Measurements from ENCODE around the gene PLEKHG7. TPM values are rescaled to one million over a fixed set of nuclear protein-coding genes. Genes with fewer than 3 reads are reported as not detected.

The PLEKHG7 gene
- total and polyA plus RNA-seq, 4 donors = 0.08 to 0.28 (median 0.13) TPM

DNA sequence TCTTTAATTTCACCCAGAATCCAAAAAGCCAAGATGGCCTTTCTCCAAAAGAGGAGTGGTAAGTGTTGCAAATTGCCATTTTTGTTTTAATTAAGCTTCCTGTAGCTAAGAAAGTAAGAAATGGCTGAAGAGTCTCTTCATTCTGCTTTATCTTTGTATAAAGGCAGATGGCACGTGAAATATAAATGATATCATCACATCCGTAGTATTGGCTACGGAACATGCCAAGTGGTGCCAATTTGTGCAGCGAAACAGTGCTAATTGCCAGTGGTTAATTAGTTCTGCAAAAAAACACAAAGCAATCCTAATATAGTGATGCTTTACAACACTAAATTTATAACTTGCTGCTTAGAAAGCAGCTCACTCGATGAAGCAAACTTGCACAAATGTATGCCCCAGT is 29.4 kb downstream of the PLEKHG7 start:
- H3K4me3 ChIP-seq (ENCODE audit: low read depth in 1 of 3, low read length in 3 of 3) = no peak overlapping the region
- no peak overlapping the region for H3K9ac ChIP-seq (ENCODE audit: low read depth in 1 of 2, low read length in 2 of 2)
- 90% methylated on average over 5 of the region's 5 CpGs for WGBS
- no peaks in the 10 kb centered on the region for H3K9me3 ChIP-seq (ENCODE audit: control insufficient read depth in 4 of 4, low read length in 3 of 4)
- no peak overlapping the region for H3K27ac ChIP-seq (ENCODE audit: low read depth in 1 of 2, low read length in 2 of 2)
- DNase-seq (ENCODE audit: low spot score) = no peak
- no peaks in the 10 kb centered on the region for H3K4me1 ChIP-seq (ENCODE audit: control insufficient read depth in 4 of 4, insufficient read depth in 4 of 4, low read length in 3 of 4)
- H3K36me3 ChIP-seq (ENCODE audit: control insufficient read depth in 4 of 4, insufficient read depth in 3 of 4, low read depth in 1 of 4, low read length in 3 of 4) = no peaks in the 10 kb centered on the region
- TF ChIP-seq SP1 (IDR thresholded peaks at IDR 0.05) (no peak), YY1 (IDR thresholded peaks at IDR 0.05) (no peak), JUND (IDR thresholded peaks at IDR 0.05) (no peak), RXRA (IDR thresholded peaks at IDR 0.05) (no peak), GABPA (IDR thresholded peaks at IDR 0.05 in 1 of 2, conservative IDR thresholded peaks at IDR 0.05 in 1 of 2) (no peak), NR2F2 (IDR thresholded peaks at IDR 0.05) (no peak), HNF4G (IDR thresholded peaks at IDR 0.05) (no peak), FOXA2 (IDR thresholded peaks at IDR 0.05) (no peak), EGR1 (IDR thresholded peaks at IDR 0.05; ENCODE audit: low read depth in 2 of 2) (no peak)
- TF ChIP-seq, protein P1, sequence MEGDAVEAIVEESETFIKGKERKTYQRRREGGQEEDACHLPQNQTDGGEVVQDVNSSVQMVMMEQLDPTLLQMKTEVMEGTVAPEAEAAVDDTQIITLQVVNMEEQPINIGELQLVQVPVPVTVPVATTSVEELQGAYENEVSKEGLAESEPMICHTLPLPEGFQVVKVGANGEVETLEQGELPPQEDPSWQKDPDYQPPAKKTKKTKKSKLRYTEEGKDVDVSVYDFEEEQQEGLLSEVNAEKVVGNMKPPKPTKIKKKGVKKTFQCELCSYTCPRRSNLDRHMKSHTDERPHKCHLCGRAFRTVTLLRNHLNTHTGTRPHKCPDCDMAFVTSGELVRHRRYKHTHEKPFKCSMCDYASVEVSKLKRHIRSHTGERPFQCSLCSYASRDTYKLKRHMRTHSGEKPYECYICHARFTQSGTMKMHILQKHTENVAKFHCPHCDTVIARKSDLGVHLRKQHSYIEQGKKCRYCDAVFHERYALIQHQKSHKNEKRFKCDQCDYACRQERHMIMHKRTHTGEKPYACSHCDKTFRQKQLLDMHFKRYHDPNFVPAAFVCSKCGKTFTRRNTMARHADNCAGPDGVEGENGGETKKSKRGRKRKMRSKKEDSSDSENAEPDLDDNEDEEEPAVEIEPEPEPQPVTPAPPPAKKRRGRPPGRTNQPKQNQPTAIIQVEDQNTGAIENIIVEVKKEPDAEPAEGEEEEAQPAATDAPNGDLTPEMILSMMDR (IDR thresholded peaks at IDR 0.05; ENCODE audit: low read depth, low read length, missing input control) = no peak
- TF ChIP-seq, protein P2, sequence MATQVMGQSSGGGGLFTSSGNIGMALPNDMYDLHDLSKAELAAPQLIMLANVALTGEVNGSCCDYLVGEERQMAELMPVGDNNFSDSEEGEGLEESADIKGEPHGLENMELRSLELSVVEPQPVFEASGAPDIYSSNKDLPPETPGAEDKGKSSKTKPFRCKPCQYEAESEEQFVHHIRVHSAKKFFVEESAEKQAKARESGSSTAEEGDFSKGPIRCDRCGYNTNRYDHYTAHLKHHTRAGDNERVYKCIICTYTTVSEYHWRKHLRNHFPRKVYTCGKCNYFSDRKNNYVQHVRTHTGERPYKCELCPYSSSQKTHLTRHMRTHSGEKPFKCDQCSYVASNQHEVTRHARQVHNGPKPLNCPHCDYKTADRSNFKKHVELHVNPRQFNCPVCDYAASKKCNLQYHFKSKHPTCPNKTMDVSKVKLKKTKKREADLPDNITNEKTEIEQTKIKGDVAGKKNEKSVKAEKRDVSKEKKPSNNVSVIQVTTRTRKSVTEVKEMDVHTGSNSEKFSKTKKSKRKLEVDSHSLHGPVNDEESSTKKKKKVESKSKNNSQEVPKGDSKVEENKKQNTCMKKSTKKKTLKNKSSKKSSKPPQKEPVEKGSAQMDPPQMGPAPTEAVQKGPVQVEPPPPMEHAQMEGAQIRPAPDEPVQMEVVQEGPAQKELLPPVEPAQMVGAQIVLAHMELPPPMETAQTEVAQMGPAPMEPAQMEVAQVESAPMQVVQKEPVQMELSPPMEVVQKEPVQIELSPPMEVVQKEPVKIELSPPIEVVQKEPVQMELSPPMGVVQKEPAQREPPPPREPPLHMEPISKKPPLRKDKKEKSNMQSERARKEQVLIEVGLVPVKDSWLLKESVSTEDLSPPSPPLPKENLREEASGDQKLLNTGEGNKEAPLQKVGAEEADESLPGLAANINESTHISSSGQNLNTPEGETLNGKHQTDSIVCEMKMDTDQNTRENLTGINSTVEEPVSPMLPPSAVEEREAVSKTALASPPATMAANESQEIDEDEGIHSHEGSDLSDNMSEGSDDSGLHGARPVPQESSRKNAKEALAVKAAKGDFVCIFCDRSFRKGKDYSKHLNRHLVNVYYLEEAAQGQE (IDR thresholded peaks at IDR 0.05) = no peak
- H3K27me3 ChIP-seq (ENCODE audit: control insufficient read depth in 4 of 4, insufficient read depth in 4 of 4, low read length in 3 of 4) = no peaks in the 10 kb centered on the region

DNA sequence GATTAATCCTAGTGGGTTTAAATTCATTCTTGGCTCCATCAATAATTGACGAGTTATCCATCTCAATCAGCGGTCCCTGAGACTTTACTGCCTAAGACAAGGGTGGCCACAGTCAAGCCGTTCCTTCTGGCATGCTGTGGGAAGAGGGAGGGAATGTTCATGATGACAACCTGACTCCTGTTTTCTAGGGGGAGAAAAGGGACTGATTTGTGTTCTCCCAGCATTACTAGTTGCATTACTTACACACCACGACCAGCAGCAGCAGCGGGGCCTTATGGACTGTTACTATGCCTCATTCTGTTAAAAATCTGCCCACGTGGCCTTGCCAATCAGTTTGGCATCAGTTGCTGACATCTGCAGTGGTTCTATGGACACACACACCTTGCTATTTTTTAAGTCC is 29.9 kb downstream of the PLEKHG7 start:
- H3K4me1 ChIP-seq (ENCODE audit: control insufficient read depth in 4 of 4, insufficient read depth in 4 of 4, low read length in 3 of 4) = no peaks in the 10 kb centered on the region
- H3K27me3 ChIP-seq (ENCODE audit: control insufficient read depth in 4 of 4, insufficient read depth in 4 of 4, low read length in 3 of 4) = no peaks in the 10 kb centered on the region
- no peak overlapping the region for H3K4me3 ChIP-seq (ENCODE audit: low read depth in 1 of 3, low read length in 3 of 3)
- no peak for DNase-seq (ENCODE audit: low spot score)
- TF ChIP-seq YY1 (IDR thresholded peaks at IDR 0.05) (no peak), JUND (IDR thresholded peaks at IDR 0.05) (no peak), SP1 (IDR thresholded peaks at IDR 0.05) (no peak), GABPA (IDR thresholded peaks at IDR 0.05 in 1 of 2, conservative IDR thresholded peaks at IDR 0.05 in 1 of 2) (no peak), NR2F2 (IDR thresholded peaks at IDR 0.05) (no peak)
- TF ChIP-seq, protein P3, sequence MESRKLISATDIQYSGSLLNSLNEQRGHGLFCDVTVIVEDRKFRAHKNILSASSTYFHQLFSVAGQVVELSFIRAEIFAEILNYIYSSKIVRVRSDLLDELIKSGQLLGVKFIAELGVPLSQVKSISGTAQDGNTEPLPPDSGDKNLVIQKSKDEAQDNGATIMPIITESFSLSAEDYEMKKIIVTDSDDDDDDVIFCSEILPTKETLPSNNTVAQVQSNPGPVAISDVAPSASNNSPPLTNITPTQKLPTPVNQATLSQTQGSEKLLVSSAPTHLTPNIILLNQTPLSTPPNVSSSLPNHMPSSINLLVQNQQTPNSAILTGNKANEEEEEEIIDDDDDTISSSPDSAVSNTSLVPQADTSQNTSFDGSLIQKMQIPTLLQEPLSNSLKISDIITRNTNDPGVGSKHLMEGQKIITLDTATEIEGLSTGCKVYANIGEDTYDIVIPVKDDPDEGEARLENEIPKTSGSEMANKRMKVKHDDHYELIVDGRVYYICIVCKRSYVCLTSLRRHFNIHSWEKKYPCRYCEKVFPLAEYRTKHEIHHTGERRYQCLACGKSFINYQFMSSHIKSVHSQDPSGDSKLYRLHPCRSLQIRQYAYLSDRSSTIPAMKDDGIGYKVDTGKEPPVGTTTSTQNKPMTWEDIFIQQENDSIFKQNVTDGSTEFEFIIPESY (IDR thresholded peaks at IDR 0.05) = no peak
- TF ChIP-seq, protein P1 (IDR thresholded peaks at IDR 0.05; ENCODE audit: low read depth, low read length, missing input control) = no peak
- H3K27ac ChIP-seq (ENCODE audit: low read depth in 1 of 2, low read length in 2 of 2) = no peak overlapping the region
- no peak overlapping the region for H3K9ac ChIP-seq (ENCODE audit: low read depth in 1 of 2, low read length in 2 of 2)
- H3K9me3 ChIP-seq (ENCODE audit: control insufficient read depth in 4 of 4, low read length in 3 of 4) = no peaks in the 10 kb centered on the region
- H3K36me3 ChIP-seq (ENCODE audit: control insufficient read depth in 4 of 4, insufficient read depth in 3 of 4, low read depth in 1 of 4, low read length in 3 of 4) = no peaks in the 10 kb centered on the region
- WGBS = 92% methylated on average over 6 of the region's 6 CpGs
